C4-2B (cell line): ENCODE data around the gene COL7A1.

ENCODE experiments used
- ZFX ChIP-seq: fragments of 450-650 bp; IDR thresholded peaks from 2 replicates; pipeline ENCODE4 v1.6.1; 2017
- TF ChIP-seq, protein P1 (sequence below): fragments of 450-650 bp; conservative IDR thresholded peaks from 2 replicates; pipeline ENCODE4 v1.5.1; 2017; ENCODE audit warnings: mild to moderate bottlenecking

DNA sequence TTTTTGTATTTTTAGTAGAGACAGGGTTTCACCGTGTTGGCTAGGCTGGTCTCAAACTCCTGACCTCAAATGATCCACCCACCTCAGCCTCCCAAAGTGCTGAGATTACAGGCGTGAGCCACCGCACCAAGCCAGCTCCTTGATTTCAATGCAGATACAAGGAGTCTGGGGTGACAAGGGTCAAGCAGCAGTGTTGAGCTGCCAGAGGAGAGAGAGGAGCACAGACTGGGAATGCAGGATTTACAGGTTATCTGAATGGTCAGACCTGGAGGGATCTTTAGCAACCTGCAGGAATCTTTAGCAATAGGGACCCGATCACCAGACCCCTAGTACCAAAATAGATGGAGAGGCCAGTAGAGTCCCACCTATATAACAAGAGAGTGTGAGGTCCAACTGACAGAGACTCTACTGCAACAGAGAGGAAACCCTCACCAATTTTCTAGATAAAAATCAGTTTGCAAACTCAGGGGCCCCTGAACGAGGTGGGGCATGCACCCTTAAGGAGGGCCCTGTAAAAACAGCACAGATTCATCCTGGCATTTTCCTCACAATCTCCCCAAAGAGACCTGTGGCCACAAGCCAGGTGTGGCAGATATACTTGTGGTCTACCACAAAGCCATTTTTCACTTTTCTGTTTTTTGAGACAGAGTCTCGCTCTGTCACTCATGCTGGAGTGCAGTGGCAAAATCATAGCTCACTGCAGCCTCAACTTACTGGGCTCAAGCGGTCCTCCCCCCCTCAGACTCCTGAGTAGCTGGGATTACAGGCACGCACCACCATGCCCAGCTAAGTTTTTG is 80.5 kb downstream of the COL7A1 start:
- TF ChIP-seq, protein P1, sequence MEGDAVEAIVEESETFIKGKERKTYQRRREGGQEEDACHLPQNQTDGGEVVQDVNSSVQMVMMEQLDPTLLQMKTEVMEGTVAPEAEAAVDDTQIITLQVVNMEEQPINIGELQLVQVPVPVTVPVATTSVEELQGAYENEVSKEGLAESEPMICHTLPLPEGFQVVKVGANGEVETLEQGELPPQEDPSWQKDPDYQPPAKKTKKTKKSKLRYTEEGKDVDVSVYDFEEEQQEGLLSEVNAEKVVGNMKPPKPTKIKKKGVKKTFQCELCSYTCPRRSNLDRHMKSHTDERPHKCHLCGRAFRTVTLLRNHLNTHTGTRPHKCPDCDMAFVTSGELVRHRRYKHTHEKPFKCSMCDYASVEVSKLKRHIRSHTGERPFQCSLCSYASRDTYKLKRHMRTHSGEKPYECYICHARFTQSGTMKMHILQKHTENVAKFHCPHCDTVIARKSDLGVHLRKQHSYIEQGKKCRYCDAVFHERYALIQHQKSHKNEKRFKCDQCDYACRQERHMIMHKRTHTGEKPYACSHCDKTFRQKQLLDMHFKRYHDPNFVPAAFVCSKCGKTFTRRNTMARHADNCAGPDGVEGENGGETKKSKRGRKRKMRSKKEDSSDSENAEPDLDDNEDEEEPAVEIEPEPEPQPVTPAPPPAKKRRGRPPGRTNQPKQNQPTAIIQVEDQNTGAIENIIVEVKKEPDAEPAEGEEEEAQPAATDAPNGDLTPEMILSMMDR = no peak
- TF ChIP-seq ZFX = no peak
